Endodermal cell (in vitro differentiated cells): ENCODE results near the gene SPEN. TPM values are rescaled to one million over a fixed set of nuclear protein-coding genes. Genes with fewer than 3 reads are reported as not detected.
A peak's percentile ranks its signal among the peaks of the same experiment; 100 is the strongest.

Experiments used
- DNase-seq: peaks from one replicate; pipeline ENCODE4 v3.0.0-alpha.2; 2017
- H3K27ac ChIP-seq: 2 replicates; pipeline ENCODE4 v1.5.1; 2013; ENCODE audit warnings: mild to moderate bottlenecking, low read depth, low read length, moderate library complexity
- H3K27me3 ChIP-seq: 2 replicates; pipeline ENCODE4 v1.6.1; 2013; ENCODE audit warnings: mild to moderate bottlenecking, low read length, moderate library complexity; ENCODE audit not compliant: insufficient read depth, control insufficient read depth, poor library complexity, severe bottlenecking
- H3K36me3 ChIP-seq: 2 replicates; pipeline ENCODE4 v1.7.0; 2013; ENCODE audit warnings: mild to moderate bottlenecking, low read length, moderate library complexity; ENCODE audit not compliant: control insufficient read depth, insufficient read depth
- H3K4me1 ChIP-seq: one replicate; pipeline ENCODE4 v1.7.0; 2013; ENCODE audit warnings: low read length; ENCODE audit not compliant: control insufficient read depth, insufficient read depth
- H3K4me3 ChIP-seq: 2 replicates; pipeline ENCODE4 v1.5.1; 2013; ENCODE audit warnings: mild to moderate bottlenecking, low read length, moderate library complexity
- H3K9ac ChIP-seq: 2 replicates; pipeline ENCODE4 v1.6.1; 2013; ENCODE audit warnings: mild to moderate bottlenecking, low read length, moderate library complexity; ENCODE audit not compliant: poor library complexity, severe bottlenecking; ENCODE audit errors: extremely low read depth
- H3K9me3 ChIP-seq: 2 replicates; pipeline ENCODE4 v1.6.1; 2013; ENCODE audit warnings: mild to moderate bottlenecking, low read length, moderate library complexity; ENCODE audit not compliant: control insufficient read depth
- H3K27ac Mint-ChIP-seq: 2 replicates; pipeline ENCODE4 v1.8.0; 2020; ENCODE audit warnings: mixed read lengths
- H3K27me3 Mint-ChIP-seq: 2 replicates; pipeline ENCODE4 v1.8.0; 2021; ENCODE audit warnings: mild to moderate bottlenecking, mixed read lengths; ENCODE audit not compliant: insufficient read depth
- H3K36me3 Mint-ChIP-seq: 2 replicates; pipeline ENCODE4 v1.8.0; 2020; ENCODE audit warnings: low read depth, mixed read lengths
- H3K4me1 Mint-ChIP-seq: 2 replicates; pipeline ENCODE4 v1.8.0; 2020; ENCODE audit warnings: mixed read lengths
- H3K4me3 Mint-ChIP-seq: 2 replicates; pipeline ENCODE4 v1.8.0; 2020; ENCODE audit warnings: mild to moderate bottlenecking, moderate library complexity, mixed read lengths
- H3K9me3 Mint-ChIP-seq: 2 replicates; pipeline ENCODE4 v1.8.0; 2020; ENCODE audit warnings: mild to moderate bottlenecking, mixed read lengths
- WGBS, 2 experiments: methylation state at CpG; one replicate each; pipeline versions ENCODE4 v1.1.5 to v1.1.7; 2013; ENCODE audit warnings: missing lambda C conversion rate in 2 of 2, mixed read lengths in 1 of 2; ENCODE audit not compliant: insufficient coverage in 1 of 2, insufficient read length in 1 of 2; 5-methylcytosine and 5-hydroxymethylcytosine counted together
- total RNA-seq, 2 donors: library from RNA; stranded (reverse); fragmentation: NEBNext Ultra II Directional in 1 of 2; extraction: Animal tissue kit (Norgen Biotek cat#: 25700) in 1 of 2; gene quantifications; 2 replicates in 1 of 2; 3 replicates in 1 of 2; pipeline ENCODE4 v1.2.1, GENCODE V29; 2021
- TF ChIP-seq, protein P1 (sequence below): fragments of 200-600 bp; sonication (generic); conservative IDR thresholded peaks from 2 replicates; pipeline ENCODE4 v1.5.0; 2021; ENCODE audit warnings: antibody characterized with exemption, mild to moderate bottlenecking

Gene SPEN
- total RNA-seq, 2 donors from 2014 or later, result 61.5 to 71.9 TPM

DNA sequence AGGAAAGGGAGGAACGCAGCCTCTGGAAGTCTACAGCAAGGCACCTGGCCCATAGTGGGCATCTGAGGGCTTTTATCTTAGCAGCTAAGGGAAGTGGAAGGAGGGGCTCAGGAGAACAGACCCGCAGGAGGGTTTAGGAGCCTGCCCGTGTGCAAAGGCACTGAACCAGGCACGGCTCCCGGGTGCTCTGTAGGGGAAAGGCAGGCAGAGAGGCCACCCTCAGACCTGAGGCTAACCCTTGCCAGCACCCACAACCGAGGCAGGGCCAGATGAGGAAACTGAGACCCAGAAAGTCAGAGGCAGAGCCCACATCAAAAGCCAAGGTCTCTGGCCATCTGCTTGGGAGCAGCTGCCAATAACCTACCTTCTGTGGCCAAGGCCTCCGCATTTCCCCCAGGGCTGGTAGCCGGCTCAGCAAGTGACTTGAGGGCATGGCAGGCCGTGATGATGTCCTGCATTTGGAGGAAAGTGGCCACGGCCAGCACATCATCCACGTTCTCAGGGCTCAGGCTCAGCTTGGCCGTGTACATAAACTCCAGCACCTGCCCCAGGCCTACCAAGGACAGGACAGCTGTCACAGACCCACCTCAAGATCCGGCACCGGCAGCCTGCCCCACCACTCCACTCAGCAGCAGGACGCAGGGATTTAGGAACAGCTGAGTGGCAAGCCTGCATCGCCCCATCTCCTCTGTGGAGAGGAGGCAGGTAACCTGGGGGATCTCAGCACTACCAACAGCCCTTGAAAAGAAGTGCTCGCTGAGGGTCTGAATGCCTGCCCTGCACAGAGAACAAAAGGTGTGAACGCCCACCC lies 99.3 kb downstream of the SPEN start:
- DNase-seq, result peak; percentile 38
- H3K4me3 ChIP-seq, result no peak overlapping the region
- peaks cover 32% of the 10 kb centered on the region for H3K4me1 Mint-ChIP-seq
- no peak overlapping the region for H3K9ac ChIP-seq
- H3K9me3 Mint-ChIP-seq, result no peaks in the 10 kb centered on the region
- H3K36me3 ChIP-seq, result peaks cover 25% of the 10 kb centered on the region
- H3K4me3 Mint-ChIP-seq, result no peak overlapping the region
- no peaks in the 10 kb centered on the region for H3K27me3 ChIP-seq
- H3K36me3 Mint-ChIP-seq, result peaks cover 38% of the 10 kb centered on the region
- H3K9me3 ChIP-seq, result no peaks in the 10 kb centered on the region
- peaks cover 15% of the 10 kb centered on the region for H3K4me1 ChIP-seq
- no peaks in the 10 kb centered on the region for H3K27me3 Mint-ChIP-seq
- H3K27ac ChIP-seq, result no peak overlapping the region
- 94 to 96% methylated on average over 13 to 18 of the region's 18 CpGs for WGBS, 2 experiments
- TF ChIP-seq, protein P1, sequence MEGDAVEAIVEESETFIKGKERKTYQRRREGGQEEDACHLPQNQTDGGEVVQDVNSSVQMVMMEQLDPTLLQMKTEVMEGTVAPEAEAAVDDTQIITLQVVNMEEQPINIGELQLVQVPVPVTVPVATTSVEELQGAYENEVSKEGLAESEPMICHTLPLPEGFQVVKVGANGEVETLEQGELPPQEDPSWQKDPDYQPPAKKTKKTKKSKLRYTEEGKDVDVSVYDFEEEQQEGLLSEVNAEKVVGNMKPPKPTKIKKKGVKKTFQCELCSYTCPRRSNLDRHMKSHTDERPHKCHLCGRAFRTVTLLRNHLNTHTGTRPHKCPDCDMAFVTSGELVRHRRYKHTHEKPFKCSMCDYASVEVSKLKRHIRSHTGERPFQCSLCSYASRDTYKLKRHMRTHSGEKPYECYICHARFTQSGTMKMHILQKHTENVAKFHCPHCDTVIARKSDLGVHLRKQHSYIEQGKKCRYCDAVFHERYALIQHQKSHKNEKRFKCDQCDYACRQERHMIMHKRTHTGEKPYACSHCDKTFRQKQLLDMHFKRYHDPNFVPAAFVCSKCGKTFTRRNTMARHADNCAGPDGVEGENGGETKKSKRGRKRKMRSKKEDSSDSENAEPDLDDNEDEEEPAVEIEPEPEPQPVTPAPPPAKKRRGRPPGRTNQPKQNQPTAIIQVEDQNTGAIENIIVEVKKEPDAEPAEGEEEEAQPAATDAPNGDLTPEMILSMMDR, result no peak
- peak overlapping the region; percentile 31 for H3K27ac Mint-ChIP-seq

DNA sequence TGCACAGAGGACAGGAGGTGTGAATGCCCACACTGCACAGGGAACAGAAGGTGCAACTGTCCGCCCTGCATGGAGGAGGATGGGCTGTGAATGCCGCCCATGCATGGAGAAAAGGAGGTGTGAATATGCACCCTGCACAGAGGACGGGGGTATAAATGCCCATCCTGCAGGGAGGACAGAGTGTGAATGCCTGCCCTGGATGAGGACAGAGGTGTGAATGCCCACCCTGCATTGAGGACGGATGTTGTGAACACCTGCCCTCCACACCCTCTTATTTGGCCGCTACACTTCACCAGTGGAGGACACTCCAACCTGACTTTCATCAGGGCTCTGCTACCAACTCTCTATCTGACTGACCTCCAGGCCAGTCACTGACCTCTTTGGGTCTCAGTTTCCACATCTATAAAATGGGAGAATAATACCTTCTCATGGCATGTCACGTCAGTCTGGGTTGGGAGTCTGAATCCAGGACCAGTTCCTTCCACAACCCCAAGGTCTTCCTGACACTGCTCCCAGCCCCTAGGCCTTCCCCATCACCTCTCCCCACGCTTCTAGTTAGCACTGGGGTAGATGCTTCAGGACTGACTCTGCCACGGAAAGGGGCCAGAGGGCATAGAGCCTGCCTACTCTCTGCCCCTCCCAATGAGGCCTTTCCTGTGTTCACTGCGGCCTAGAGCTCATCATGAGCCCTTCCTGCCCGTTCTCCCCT lies 100.0 kb downstream of the SPEN start:
- no peak overlapping the region for H3K4me3 ChIP-seq
- TF ChIP-seq, protein P1, result no peak
- H3K9ac ChIP-seq, result no peak overlapping the region
- Mint-ChIP-seq H3K4me1 (peaks cover 36% of the 10 kb centered on the region), H3K9me3 (no peaks in the 10 kb centered on the region), H3K36me3 (peaks cover 35% of the 10 kb centered on the region), H3K4me3 (no peak overlapping the region), H3K27me3 (no peaks in the 10 kb centered on the region), H3K27ac (peak overlapping the region; percentile 52)
- H3K4me1 ChIP-seq, result peaks cover 16% of the 10 kb centered on the region
- H3K9me3 ChIP-seq, result no peaks in the 10 kb centered on the region
- H3K27ac ChIP-seq, result no peak overlapping the region
- DNase-seq, result no peak
- 91 to 100% methylated on average over 4 to 10 of the region's 10 CpGs for WGBS, 2 experiments
- H3K27me3 ChIP-seq, result no peaks in the 10 kb centered on the region
- peaks cover 25% of the 10 kb centered on the region for H3K36me3 ChIP-seq

DNA sequence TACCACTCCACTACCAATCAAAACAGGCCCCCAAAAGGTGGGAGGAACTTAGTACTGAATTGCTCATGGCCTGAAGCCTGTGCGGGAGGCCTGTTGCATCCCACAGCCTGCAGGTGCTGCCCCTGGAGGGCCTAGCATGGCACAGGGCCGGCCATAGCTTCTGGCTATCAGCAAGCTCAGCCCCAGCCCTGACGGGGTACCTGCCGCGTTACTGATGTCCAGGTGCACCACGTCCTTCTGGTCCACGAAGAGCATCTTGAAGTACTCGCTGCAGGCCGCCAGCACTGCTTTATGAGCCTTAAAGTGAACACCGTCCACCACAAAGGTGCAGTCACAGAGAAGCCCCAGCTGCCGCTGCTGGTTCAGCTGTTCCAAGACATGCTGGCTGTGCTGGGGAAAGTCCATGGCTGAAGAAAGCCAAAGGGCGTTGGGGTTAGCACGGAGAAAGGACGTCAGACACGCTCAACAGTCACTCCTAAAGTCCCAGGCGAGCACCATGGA lies 100.6 kb downstream of the SPEN start:
- H3K36me3 ChIP-seq, result peaks cover 19% of the 10 kb centered on the region
- peaks cover 16% of the 10 kb centered on the region for H3K4me1 ChIP-seq
- TF ChIP-seq, protein P1, result peak; percentile 16
- H3K9me3 ChIP-seq, result no peaks in the 10 kb centered on the region
- 93 to 95% methylated on average over 10 to 16 of the region's 16 CpGs for WGBS, 2 experiments
- H3K27ac ChIP-seq, result no peak overlapping the region
- H3K27me3 ChIP-seq, result no peaks in the 10 kb centered on the region
- DNase-seq, result peak; percentile 64
- no peak overlapping the region for H3K9ac ChIP-seq
- H3K4me1 Mint-ChIP-seq, result peaks cover 36% of the 10 kb centered on the region
- H3K27me3 Mint-ChIP-seq, result no peaks in the 10 kb centered on the region
- H3K4me3 Mint-ChIP-seq, result no peak overlapping the region
- H3K4me3 ChIP-seq, result no peak overlapping the region
- H3K27ac Mint-ChIP-seq, result peak overlapping the region; percentile 75
- peaks cover 31% of the 10 kb centered on the region for H3K36me3 Mint-ChIP-seq
- no peaks in the 10 kb centered on the region for H3K9me3 Mint-ChIP-seq
